GM19468 (cell line): ENCODE results near the gene ANKZF1.
"Not testable (repeated sequence)": the region's sequence is repeated elsewhere in the genome, so short reads cannot be mapped to it uniquely, and the experiment has no call there.

ENCODE experiments used
- ATAC-seq: cut with Tn5 transposase; IDR thresholded peaks from one replicate; pipeline ENCODE4 v1.9.1; 2021; ENCODE audit warnings: mild to moderate bottlenecking, moderate library complexity, moderate number of reproducible peaks; ENCODE audit not compliant: unreplicated experiment; ENCODE audit errors: extremely low read depth

ANKZF1 gene, protein sequence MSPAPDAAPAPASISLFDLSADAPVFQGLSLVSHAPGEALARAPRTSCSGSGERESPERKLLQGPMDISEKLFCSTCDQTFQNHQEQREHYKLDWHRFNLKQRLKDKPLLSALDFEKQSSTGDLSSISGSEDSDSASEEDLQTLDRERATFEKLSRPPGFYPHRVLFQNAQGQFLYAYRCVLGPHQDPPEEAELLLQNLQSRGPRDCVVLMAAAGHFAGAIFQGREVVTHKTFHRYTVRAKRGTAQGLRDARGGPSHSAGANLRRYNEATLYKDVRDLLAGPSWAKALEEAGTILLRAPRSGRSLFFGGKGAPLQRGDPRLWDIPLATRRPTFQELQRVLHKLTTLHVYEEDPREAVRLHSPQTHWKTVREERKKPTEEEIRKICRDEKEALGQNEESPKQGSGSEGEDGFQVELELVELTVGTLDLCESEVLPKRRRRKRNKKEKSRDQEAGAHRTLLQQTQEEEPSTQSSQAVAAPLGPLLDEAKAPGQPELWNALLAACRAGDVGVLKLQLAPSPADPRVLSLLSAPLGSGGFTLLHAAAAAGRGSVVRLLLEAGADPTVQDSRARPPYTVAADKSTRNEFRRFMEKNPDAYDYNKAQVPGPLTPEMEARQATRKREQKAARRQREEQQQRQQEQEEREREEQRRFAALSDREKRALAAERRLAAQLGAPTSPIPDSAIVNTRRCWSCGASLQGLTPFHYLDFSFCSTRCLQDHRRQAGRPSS

DNA sequence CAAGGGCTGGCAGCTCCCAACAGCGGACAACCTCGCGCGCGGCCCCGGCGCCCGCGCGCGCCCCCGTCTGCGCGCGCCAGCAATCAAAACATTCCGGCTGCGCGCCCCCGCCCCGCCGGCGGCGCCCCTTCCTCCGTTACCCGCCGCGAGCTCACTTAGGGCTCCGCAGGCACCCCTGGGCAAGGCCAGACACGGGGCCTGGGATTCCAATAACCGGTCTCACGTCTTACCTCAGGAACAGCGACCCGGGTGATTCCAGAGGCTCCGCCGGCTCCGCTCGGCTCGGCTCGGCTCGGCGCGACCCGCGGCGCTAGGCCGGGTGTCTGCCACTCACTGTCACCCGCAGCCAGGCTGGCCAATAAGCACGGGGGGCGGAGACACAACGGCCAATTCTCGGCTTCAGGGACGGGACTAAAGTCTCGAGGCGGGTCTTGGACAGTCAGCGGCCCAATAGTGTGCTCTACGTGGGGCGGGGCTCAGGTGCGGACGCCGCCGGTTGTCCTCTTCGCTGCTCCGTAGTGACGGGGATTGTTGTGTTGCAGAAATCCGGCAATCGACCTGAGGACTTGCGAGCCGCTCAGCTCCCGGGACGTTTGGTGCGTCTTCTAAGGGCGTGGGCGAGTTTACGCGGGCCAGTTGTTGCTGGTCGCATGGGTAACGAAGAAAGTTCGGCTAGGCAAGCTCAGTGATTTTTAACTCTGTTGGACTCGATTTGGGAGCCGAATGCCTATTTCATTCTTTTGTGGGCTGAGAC, at the start of gene ANKZF1, which contains the start of gene ATG9A:
Gene ANKZF1, plus strand, starts transcription at position 502 of the 754 bp plus-strand sequence. CDS start 452 bp downstream, outside the sequence.
Gene ATG9A, minus strand, starts transcription at position 332 of the 754 bp plus-strand sequence. CDS start 1,612 bp downstream, outside the sequence.
- peak; percentile 91 for ATAC-seq

DNA sequence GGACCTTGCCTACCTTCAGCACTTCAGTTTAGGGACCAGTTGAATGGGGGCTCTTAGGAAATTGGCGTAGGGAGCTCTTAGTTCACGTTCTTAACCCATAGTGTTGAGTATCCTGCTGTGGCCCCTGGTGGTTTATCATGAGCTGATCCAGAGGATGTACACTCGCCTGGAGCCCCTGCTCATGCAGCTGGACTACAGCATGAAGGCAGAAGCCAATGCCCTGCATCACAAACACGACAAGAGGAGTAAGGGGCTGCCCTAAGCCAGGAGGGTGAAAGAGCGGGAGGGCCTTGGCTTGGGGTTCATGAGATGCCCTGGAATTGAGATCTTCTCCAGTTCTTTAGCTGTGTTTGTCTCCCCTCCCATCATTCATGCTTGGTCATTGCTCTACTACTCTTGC, 48.6 kb upstream of the ANKZF1 start:
- ATAC-seq = no peak

DNA sequence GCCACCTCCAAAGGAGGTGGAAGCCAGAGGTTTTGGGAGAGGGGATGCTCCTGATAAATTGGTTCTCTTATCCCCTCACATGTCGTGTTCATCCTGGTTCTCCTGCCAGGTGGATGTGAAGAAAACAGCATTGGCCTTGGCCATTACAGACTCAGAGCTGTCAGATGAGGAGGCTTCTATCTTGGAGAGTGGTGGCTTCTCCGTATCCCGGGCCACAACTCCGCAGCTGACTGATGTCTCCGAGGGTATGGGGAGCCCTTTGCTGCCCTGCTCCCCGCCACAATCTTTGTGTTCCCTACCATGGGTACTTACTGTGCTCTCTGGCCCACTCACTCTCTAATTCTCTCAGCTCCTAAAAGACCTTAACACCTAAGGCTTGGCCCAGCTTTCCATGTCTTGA, 48.1 kb upstream of the ANKZF1 start:
- no peak for ATAC-seq

DNA sequence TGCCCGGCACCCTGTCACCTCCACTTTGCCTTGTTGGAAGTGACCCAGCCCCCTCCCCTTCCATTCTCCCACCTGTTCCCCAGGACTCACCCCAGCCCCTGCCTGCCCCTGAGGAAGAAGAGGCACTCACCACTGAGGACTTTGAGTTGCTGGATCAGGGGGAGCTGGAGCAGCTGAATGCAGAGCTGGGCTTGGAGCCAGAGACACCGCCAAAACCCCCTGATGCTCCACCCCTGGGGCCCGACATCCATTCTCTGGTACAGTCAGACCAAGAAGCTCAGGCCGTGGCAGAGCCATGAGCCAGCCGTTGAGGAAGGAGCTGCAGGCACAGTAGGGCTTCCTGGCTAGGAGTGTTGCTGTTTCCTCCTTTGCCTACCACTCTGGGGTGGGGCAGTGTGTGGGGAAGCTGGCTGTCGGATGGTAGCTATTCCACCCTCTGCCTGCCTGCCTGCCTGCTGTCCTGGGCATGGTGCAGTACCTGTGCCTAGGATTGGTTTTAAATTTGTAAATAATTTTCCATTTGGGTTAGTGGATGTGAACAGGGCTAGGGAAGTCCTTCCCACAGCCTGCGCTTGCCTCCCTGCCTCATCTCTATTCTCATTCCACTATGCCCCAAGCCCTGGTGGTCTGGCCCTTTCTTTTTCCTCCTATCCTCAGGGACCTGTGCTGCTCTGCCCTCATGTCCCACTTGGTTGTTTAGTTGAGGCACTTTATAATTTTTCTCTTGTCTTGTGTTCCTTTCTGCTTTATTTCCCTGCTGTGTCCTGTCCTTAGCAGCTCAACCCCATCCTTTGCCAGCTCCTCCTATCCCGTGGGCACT, 47.1 kb upstream of the ANKZF1 start:
- no peak for ATAC-seq

DNA sequence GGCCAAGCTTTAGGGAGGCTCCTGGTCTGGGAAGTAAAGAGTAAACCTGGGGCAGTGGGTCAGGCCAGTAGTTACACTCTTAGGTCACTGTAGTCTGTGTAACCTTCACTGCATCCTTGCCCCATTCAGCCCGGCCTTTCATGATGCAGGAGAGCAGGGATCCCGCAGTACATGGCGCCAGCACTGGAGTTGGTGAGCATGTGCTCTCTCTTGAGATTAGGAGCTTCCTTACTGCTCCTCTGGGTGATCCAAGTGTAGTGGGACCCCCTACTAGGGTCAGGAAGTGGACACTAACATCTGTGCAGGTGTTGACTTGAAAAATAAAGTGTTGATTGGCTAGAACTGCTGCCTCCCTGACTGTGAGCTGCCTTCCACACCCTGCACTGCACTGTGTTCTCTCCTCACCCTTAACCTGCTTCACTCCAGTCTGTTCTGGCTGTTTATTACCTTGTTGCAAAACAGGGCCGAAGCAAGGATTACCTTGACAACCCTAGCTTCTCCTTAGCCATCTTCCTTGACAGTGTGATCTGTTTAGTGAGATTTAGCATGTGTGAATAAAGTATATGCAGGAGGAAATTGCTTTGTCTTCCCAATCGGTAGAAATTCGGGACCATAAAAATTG, 46.3 kb upstream of the ANKZF1 start:
- ATAC-seq = no peak

DNA sequence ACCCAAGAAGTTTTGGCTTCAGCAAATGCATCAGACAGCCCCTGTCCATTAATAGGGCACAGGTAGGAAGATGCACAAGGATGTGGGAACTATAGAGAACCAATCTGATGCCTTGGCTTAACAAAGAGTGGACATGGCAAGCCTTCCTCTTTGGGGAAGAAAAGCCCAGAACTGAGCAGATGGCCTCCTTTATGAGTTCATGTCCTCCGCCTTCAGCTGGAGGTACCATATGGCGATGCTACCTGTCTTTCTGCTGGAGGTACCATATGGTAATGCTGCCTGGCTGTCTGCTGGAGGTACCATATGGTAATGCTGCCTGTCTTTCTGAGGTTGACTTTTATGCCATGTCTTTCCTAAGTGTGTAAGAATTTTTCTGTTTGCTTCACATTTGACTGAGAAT, 45.5 kb upstream of the ANKZF1 start:
- no peak for ATAC-seq

DNA sequence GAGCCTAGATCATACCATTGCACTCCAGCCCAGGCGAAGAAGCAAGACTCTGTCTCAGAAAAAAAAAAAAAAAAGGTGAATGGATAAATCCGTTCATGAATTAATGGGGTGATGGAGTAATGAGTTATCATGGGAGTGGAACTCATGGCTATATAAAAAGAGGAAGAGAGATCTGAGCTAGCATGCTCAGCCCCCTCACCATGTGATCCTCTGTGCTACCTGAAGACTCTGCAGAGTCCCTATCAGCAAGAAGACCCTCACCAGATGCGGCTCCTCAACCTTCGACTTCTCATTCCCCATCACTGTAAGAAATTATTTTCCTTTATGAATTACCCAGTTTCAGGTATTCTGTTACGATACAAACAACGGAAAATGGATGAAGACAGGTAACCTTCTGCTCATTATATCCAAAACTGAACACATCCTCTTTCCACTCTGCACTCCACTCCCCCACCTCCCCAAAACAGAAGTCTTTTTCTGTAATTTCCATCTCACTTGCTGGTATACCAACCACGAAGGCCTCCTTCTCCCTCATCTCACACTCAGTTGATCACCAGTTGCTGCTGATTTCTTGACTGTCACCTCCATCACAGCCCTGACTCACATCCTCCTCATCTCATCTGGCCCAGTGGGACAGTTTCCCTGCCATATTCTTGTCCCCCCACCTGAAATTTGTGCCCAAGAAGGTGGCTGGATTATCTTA, 42.7 kb upstream of the ANKZF1 start:
- ATAC-seq = no peak

DNA sequence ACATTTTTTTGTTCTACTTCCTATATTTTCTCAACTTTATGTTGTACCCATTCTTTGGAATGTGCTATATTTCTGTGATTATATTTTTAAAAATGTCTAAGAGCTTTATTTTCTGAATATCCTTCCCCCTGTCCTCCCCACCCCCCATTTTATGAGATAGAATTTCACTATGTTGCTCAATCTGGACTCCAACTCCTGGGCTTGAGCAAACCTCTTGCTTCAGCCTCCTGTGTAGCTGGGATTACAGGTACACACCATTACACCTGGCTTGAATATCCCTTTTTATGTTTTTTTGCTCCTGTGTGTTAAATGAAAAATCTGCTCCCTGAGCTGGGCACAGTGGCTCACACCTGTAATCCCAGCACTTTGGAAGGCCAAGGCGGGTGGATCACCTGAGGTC, 32.2 kb upstream of the ANKZF1 start:
- ATAC-seq = no peak

DNA sequence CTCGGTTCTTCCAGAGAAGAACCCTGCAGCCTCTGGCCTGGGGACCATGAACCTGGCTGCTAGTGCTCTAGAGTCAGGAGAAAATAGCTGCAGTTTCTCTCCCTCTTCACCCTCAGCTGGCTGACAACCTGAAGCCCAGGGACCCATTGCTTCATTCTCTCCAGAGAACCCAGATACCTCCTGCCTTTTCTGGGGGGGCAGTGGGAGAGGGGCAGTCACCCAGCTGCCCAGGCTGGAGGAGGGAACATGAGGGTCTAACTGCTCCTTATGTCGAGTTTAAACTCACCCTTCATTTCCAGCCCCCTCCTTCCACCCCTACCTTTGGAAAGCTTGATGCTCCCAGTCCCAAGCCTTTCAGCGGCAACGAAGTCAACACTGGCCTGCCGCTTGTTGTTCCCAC, 30.6 kb upstream of the ANKZF1 start:
- no peak for ATAC-seq

DNA sequence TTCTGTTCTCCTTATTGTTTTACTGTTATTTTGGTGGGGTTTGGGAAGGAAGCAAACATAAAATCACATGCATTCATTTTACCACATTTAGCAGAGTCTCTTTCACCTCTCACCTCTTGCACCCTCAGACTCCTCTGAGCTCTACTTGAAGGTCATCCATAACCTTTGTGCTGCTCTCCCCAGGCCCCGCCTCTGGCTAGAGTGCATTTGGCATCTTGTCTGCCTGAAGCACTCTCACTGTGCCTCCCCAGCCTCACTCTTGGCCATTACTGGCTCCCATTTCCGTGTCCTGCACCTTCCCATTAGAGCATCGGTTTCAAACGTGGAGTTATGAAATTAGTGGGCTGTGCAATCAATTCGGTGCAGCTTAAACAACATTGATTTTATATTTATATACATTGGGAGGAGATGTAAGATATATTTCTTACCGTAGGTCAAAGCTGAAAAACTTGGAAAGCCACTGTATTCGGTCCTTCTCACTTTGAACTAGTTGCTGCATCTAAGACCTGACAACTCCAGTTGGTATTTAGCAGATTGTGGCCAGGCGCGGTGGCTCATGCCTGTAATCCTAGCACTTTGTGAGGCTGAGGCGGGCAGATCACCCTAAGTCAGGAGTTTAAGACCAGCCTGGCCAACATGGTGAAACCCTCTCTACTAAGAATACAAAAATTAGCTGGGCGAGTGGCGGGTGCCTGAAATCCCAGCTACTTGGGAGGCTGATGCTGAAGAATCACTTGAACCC, 30.0 kb upstream of the ANKZF1 start:
- ATAC-seq = no peak

DNA sequence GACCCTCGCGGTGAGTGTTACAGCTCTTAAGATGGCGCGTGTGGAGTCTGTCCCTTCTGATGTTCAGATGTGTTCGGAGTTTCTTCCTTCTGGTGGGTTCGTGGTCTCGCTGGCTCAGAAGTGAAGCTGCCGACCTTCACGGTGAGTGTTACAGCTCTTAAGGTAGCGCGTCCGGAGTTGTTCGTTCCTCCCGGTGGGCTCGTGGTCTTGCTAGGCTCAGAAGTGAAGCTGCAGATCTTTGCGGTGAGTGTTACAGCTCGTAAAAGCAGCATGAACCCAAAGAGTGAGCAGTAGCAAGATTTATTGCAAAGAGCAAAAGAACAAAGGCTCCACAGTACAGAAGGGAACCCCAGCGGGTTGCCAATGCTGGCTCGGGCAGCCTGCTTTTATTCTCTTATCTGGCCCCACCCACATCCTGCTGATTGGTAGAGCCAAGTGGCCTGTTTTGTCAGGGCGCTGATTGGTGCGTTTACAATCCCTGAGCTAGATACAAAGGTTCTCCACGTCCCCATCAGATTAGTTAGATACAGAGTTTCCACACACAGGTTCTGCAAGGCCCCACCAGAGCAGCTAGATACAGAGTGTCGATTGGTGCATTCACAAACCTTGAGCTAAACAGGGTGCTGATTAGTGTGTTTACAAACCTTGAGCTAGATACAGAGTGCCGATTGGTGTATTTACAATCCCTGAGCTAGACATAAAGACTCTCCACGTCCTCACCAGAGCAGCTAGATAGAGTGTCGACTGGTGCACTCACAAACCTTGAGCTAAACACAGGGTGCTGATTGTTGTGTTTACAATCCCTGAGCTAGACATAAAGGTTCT, 28.9 kb upstream of the ANKZF1 start:
- not testable (repeated sequence) for ATAC-seq

DNA sequence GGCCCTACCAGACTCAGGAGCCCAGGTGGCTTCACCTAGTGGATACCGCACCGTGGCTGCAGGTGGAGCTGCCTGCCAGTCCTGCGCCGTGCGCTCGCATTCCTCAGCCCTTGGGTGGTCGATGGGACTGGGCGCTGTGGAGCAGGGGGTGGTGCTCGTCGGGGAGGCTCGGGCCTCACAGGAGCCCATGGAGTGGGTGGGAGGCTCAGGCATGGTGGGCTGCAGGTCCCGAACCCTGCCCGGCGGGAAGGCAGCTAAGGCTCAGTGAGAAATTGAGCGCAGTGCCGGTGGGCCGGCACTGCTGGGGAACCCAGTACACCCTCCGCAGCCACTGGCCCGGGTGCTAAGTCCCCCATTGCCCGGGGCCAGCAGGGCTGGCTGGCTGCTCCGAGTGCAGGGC, 28.3 kb upstream of the ANKZF1 start:
- not testable (repeated sequence) for ATAC-seq

DNA sequence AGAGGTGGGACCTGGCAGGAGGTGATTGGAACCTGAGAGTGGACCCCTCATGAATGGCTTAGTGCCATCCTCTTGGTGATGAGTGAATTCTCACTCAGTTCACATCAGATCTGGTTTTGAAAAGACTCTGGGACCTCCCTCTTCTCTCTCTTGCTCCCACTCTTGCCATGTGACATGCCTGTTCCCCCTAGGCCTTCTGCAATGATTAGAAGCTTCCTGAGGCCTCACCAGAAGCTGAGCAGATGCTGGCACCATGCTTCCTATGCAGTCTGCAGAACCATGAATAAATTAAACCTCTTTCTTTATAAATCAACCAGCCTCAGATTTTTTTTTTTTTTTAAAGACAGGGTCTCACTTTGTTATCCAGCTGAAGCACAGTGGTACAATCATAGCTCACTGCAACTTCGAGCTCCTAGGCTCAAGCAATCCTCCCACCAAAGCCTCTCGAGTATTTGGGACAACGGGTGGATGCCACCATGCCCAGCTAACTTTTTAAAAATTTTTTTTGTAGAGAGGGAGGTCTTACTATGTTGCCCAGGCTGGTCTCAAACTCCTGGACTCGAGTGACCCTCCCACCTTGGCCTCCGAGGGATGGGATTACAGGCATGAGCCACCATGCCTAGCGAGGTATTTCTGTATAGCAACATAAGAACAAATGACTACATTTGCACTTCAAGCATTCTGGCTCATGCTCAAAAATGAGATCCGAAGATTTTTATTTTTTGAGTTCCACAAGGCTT, 25.0 kb upstream of the ANKZF1 start:
- ATAC-seq = no peak

DNA sequence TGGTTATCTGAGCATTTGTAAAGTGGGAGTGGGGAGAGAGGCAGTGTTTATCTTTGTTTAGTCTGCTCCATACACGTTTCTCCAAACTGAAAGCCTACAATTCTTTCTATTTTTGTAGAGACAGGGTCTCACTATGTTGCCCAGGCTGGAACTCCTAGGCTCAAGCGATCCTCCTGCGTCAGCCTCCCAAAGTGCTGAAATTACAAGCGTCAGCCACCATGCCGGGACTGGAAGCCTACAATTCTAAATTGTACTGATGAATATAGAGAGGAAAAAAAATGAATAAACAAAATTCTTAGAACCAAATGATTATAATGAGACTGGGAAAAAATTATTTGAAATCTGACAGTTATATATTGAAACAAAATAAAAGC, 24.5 kb upstream of the ANKZF1 start:
- ATAC-seq = no peak

DNA sequence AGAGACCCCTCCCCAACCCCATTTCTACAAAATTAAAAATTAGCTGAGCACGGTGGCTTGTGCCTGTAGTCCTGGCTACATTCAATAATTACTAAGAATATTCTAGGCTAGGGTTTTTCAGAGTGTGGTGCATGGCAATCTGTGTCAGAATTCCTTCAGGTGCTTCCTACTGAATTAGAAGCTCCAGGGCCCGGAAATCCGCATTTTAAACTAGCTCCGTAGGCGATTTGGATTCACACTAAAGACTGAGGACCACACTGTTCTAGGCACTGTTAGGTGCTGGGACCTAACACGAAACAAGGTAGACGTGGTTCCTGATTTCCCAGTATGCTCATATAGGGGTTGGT, 23.7 kb upstream of the ANKZF1 start:
- no peak for ATAC-seq

DNA sequence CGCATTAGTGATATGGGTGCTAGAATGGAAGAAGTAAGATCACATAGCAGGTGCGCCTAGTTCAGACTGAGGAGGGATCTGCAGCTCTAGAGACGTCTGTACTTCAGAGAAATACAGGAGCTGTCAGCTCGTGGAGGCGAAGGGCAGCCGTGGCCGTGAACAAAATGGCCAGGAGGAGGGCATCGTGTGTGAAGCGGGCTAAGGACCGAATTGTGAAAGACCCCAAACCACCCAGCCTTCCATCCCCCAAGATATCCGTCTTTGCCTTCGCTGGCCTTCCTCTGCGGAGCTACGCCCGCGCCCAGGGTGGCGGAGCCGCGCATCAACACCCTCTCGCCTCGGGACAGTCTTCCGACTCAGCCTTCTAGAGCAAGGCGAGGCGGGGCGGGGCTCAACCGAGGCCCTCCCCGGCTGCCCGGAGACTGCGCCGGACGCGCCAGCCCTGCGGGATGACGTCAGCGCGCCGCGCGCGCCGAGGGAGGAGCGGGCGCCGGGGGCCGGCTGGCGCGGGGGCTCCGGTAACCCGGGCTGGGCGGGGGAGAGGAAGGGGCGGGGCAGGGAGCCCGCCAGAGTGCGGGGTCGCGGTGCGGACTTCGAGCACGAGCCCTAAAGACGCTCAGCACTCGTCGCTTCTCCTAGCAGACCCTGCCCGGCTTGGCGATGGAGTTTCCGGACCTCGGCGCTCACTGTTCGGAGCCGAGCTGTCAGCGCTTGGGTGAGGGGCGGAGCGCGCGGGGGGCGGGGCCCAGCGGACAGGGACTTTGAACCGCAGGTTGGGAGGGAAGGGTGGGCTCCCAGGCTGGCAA, 23.1 kb upstream of the ANKZF1 start, which contains the start of gene ZFAND2B:
Gene ZFAND2B, plus strand, starts transcription at position 455 of the 806 bp plus-strand sequence. Its CDS starts 206 bp downstream, at position 661.
- peak; percentile 97 for ATAC-seq
